OCI-LY3 (cell line): ENCODE measurements around the gene LYPD1.

ENCODE experiments used
- CTCF ChIP-seq: fragments of 200-600, 300-600 bp; sonication (generic); IDR thresholded peaks from 2 replicates; pipeline ENCODE4 v1.5.1; 2014; ENCODE audit warnings: antibody characterized with exemption, low read length, low read depth
- EZH2phosphoT487 ChIP-seq: fragments of 200-600 bp; shearing (Covaris generic); IDR thresholded peaks from 2 replicates; pipeline ENCODE4 v1.6.1; 2018; ENCODE audit warnings: antibody characterized with exemption, mixed run types, low read depth

- TF ChIP-seq CTCF: no peak
- TF ChIP-seq EZH2phosphoT487: no peak
These were observed 72.2 kb downstream of the LYPD1 start for GRCh38 chr2:132597831-132598230.
